ENCODE measurements around the gene AATF. TPM values are rescaled to one million over a fixed set of nuclear protein-coding genes. Genes with fewer than 3 reads are reported as not detected.

The AATF gene
- total RNA-seq, 1 experiment from 2014 or later: 61.0 TPM

DNA sequence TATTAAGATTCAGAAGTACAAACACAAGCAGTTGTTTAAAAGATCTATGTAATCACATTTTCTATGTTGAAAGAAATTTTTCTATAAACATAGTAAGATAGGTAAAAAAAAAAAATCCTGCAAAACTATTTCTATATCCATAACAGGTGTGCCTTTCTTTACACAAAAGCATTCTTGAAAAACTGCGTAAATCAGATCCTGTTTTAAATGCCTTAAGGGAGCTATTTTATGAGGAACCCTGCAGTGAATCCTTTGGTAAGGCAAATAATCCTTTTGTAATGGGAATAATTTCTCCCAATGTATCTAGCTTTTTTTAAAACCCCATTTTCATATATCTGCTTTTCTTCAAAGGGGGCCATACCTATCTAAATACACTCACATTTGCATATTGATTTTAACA lies 157.3 kb downstream of the AATF start (continued):
- TF ChIP-seq, protein P1, sequence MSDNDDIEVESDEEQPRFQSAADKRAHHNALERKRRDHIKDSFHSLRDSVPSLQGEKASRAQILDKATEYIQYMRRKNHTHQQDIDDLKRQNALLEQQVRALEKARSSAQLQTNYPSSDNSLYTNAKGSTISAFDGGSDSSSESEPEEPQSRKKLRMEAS (CRISPR knock-in tag; IDR thresholded peaks at IDR 0.05): no peak
- TF ChIP-seq, protein P2, sequence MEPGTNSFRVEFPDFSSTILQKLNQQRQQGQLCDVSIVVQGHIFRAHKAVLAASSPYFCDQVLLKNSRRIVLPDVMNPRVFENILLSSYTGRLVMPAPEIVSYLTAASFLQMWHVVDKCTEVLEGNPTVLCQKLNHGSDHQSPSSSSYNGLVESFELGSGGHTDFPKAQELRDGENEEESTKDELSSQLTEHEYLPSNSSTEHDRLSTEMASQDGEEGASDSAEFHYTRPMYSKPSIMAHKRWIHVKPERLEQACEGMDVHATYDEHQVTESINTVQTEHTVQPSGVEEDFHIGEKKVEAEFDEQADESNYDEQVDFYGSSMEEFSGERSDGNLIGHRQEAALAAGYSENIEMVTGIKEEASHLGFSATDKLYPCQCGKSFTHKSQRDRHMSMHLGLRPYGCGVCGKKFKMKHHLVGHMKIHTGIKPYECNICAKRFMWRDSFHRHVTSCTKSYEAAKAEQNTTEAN (CRISPR knock-in tag; IDR thresholded peaks at IDR 0.05): no peak
- TF ChIP-seq, protein P3, sequence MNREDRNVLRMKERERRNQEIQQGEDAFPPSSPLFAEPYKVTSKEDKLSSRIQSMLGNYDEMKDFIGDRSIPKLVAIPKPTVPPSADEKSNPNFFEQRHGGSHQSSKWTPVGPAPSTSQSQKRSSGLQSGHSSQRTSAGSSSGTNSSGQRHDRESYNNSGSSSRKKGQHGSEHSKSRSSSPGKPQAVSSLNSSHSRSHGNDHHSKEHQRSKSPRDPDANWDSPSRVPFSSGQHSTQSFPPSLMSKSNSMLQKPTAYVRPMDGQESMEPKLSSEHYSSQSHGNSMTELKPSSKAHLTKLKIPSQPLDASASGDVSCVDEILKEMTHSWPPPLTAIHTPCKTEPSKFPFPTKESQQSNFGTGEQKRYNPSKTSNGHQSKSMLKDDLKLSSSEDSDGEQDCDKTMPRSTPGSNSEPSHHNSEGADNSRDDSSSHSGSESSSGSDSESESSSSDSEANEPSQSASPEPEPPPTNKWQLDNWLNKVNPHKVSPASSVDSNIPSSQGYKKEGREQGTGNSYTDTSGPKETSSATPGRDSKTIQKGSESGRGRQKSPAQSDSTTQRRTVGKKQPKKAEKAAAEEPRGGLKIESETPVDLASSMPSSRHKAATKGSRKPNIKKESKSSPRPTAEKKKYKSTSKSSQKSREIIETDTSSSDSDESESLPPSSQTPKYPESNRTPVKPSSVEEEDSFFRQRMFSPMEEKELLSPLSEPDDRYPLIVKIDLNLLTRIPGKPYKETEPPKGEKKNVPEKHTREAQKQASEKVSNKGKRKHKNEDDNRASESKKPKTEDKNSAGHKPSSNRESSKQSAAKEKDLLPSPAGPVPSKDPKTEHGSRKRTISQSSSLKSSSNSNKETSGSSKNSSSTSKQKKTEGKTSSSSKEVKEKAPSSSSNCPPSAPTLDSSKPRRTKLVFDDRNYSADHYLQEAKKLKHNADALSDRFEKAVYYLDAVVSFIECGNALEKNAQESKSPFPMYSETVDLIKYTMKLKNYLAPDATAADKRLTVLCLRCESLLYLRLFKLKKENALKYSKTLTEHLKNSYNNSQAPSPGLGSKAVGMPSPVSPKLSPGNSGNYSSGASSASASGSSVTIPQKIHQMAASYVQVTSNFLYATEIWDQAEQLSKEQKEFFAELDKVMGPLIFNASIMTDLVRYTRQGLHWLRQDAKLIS (CRISPR knock-in tag; IDR thresholded peaks at IDR 0.05; ENCODE audit: borderline replicate concordance): no peak
- TF ChIP-seq PRRX2 (CRISPR knock-in tag; IDR thresholded peaks at IDR 0.05): no peak
- TF ChIP-seq, protein P4, sequence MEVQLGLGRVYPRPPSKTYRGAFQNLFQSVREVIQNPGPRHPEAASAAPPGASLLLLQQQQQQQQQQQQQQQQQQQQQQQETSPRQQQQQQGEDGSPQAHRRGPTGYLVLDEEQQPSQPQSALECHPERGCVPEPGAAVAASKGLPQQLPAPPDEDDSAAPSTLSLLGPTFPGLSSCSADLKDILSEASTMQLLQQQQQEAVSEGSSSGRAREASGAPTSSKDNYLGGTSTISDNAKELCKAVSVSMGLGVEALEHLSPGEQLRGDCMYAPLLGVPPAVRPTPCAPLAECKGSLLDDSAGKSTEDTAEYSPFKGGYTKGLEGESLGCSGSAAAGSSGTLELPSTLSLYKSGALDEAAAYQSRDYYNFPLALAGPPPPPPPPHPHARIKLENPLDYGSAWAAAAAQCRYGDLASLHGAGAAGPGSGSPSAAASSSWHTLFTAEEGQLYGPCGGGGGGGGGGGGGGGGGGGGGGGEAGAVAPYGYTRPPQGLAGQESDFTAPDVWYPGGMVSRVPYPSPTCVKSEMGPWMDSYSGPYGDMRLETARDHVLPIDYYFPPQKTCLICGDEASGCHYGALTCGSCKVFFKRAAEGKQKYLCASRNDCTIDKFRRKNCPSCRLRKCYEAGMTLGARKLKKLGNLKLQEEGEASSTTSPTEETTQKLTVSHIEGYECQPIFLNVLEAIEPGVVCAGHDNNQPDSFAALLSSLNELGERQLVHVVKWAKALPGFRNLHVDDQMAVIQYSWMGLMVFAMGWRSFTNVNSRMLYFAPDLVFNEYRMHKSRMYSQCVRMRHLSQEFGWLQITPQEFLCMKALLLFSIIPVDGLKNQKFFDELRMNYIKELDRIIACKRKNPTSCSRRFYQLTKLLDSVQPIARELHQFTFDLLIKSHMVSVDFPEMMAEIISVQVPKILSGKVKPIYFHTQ (CRISPR knock-in tag; IDR thresholded peaks at IDR 0.05): no peak
- TF ChIP-seq, protein P5, sequence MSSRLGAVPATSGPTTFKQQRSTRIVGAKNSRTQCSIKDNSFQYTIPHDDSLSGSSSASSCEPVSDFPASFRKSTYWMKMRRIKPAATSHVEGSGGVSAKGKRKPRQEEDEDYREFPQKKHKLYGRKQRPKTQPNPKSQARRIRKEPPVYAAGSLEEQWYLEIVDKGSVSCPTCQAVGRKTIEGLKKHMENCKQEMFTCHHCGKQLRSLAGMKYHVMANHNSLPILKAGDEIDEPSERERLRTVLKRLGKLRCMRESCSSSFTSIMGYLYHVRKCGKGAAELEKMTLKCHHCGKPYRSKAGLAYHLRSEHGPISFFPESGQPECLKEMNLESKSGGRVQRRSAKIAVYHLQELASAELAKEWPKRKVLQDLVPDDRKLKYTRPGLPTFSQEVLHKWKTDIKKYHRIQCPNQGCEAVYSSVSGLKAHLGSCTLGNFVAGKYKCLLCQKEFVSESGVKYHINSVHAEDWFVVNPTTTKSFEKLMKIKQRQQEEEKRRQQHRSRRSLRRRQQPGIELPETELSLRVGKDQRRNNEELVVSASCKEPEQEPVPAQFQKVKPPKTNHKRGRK (CRISPR knock-in tag; IDR thresholded peaks at IDR 0.05; ENCODE audit: borderline replicate concordance): no peak

Small RNA genes lying within 50 kb of the gene (microRNA-seq; reads per million reads assigned to microRNA genes)
- not detected for gene MIR2909 (ENCODE audit: borderline number of aligned reads)

Other genes with a start within 250 kb of the AATF start
- gene LHX1, start 11.5 kb upstream of the AATF start, total RNA-seq (2021): 0.61 to 1.3 TPM (median 1.2 TPM) in 3 replicates

Measured in WTC11 (cell line).